ENCODE results near the gene TRIML1. TPM values are rescaled to one million over a fixed set of nuclear protein-coding genes. Genes with fewer than 3 reads are reported as not detected.

TRIML1 gene
- total RNA-seq, 1 donor from 2014 or later: not detected

DNA sequence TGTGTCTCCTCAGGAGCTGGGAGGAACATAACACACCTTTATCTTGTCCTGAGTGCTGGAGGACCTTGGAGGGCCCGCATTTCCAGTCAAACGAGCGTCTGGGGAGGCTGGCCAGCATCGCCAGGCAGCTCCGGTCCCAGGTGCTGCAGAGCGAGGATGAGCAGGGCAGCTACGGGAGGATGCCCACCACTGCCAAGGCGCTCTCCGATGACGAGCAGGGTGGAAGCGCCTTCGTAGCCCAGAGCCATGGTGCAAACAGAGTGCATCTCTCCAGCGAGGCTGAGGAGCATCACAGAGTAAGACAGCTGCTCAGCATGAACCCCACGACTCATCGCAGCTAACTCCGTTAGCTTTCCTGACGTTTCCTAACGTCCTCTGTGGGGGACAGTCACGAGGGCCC, 430 bp downstream of the TRIML1 start:
- no peak for DNase-seq (ENCODE audit: low spot score, unreplicated experiment)
- no peaks in the 10 kb centered on the region for H3K9me3 Mint-ChIP-seq (ENCODE audit: low read depth)
- TF ChIP-seq, protein P1, sequence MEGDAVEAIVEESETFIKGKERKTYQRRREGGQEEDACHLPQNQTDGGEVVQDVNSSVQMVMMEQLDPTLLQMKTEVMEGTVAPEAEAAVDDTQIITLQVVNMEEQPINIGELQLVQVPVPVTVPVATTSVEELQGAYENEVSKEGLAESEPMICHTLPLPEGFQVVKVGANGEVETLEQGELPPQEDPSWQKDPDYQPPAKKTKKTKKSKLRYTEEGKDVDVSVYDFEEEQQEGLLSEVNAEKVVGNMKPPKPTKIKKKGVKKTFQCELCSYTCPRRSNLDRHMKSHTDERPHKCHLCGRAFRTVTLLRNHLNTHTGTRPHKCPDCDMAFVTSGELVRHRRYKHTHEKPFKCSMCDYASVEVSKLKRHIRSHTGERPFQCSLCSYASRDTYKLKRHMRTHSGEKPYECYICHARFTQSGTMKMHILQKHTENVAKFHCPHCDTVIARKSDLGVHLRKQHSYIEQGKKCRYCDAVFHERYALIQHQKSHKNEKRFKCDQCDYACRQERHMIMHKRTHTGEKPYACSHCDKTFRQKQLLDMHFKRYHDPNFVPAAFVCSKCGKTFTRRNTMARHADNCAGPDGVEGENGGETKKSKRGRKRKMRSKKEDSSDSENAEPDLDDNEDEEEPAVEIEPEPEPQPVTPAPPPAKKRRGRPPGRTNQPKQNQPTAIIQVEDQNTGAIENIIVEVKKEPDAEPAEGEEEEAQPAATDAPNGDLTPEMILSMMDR (IDR thresholded peaks at IDR 0.05; ENCODE audit: unreplicated experiment): no peak
- no peaks in the 10 kb centered on the region for H3K4me1 Mint-ChIP-seq (ENCODE audit: low read depth)
- H3K36me3 Mint-ChIP-seq (ENCODE audit: insufficient read depth): no peaks in the 10 kb centered on the region
- no peaks in the 10 kb centered on the region for H3K27me3 Mint-ChIP-seq
- H3K27ac Mint-ChIP-seq: no peak overlapping the region
- no peak overlapping the region for H3K4me3 Mint-ChIP-seq (ENCODE audit: low read depth)

DNA sequence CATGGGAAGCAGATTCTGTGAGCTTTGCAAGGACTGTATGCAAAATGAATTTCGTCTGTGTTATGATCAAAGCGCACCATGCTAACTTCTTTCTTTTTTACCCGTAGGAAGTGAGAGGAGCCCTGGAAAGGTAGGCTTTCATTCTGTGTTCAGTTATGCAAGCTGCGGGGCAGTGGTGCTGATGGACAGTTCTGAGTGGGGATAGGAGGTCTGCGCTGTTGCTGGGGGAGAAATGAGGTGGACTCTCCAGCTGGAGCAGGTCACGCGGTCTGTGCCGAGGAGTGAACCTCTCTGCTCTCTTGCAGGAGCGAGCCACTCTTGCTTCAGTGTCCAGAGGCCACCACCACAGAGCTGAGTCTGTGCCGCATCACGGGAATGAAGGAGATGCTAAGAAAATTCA, 4.5 kb downstream of the TRIML1 start:
- H3K27me3 Mint-ChIP-seq: no peaks in the 10 kb centered on the region
- no peaks in the 10 kb centered on the region for H3K9me3 Mint-ChIP-seq (ENCODE audit: low read depth)
- H3K27ac Mint-ChIP-seq: no peak overlapping the region
- no peaks in the 10 kb centered on the region for H3K4me1 Mint-ChIP-seq (ENCODE audit: low read depth)
- H3K4me3 Mint-ChIP-seq (ENCODE audit: low read depth): no peak overlapping the region
- no peaks in the 10 kb centered on the region for H3K36me3 Mint-ChIP-seq (ENCODE audit: insufficient read depth)
- TF ChIP-seq, protein P1 (IDR thresholded peaks at IDR 0.05; ENCODE audit: unreplicated experiment): no peak
- DNase-seq (ENCODE audit: low spot score, unreplicated experiment): no peak

DNA sequence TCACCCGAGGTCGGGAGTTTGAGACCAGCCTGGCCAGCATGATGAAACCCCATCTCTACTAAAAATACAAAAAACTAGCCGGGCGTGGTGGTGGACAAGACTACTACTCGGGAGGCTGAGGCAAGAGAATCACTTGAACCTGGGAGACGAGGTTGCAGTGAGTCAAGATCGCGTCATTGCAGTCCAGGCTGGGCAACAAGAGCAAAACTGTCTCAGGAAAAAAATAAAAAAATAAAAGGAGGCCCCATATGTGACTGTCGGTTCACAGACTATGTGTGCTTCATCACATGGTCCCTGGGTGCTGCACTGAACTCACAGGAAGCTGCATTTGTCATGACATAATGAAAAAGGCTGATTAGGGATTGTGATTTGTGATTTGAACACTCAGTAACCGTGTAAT, 6.4 kb downstream of the TRIML1 start:
- Mint-ChIP-seq H3K27me3 (no peaks in the 10 kb centered on the region), H3K4me1 (ENCODE audit: low read depth) (no peaks in the 10 kb centered on the region), H3K27ac (no peak overlapping the region), H3K36me3 (ENCODE audit: insufficient read depth) (no peaks in the 10 kb centered on the region), H3K9me3 (ENCODE audit: low read depth) (peaks cover 3% of the 10 kb centered on the region), H3K4me3 (ENCODE audit: low read depth) (no peak overlapping the region)
- no peak for DNase-seq (ENCODE audit: low spot score, unreplicated experiment)
- TF ChIP-seq, protein P1 (IDR thresholded peaks at IDR 0.05; ENCODE audit: unreplicated experiment): no peak

DNA sequence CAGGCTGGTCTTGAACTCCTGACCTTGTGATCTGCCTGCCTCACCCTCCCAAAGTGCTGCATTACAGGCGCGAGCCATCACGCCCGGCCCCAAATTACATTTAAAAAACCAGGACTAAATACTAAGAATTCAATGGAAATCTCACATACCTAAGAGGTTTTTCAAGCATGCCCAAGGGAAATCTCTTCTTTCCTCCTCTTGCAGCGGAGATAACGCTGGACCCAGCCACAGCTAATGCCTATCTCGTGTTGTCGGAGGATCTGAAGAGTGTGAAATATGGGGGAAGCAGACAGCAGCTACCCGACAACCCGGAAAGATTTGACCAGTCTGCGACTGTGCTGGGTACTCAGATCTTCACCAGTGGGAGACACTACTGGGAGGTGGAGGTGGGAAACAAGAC, 7.4 kb downstream of the TRIML1 start:
- Mint-ChIP-seq H3K27ac (no peak overlapping the region), H3K27me3 (no peaks in the 10 kb centered on the region), H3K4me3 (ENCODE audit: low read depth) (no peak overlapping the region), H3K36me3 (ENCODE audit: insufficient read depth) (no peaks in the 10 kb centered on the region), H3K9me3 (ENCODE audit: low read depth) (peaks cover 5% of the 10 kb centered on the region), H3K4me1 (ENCODE audit: low read depth) (no peaks in the 10 kb centered on the region)
- TF ChIP-seq, protein P1 (IDR thresholded peaks at IDR 0.05; ENCODE audit: unreplicated experiment): no peak
- DNase-seq (ENCODE audit: low spot score, unreplicated experiment): no peak

DNA sequence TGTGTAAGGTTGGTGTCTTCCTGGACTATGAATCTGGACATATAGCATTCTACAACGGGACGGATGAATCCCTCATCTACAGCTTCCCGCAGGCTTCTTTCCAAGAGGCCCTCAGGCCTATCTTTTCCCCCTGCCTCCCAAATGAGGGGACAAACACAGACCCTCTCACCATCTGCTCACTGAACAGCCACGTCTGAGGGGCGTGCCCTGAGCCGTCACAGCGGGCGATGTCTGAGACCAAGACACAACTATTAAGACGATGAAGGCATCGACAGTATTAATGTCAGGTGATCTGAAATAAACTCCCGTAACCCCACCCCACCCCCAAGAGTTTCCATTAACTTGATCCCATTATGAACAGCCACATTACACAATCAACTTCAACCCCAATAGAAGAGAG, 7.9 kb downstream of the TRIML1 start:
- no peak overlapping the region for H3K27ac Mint-ChIP-seq
- no peaks in the 10 kb centered on the region for H3K36me3 Mint-ChIP-seq (ENCODE audit: insufficient read depth)
- peaks cover 5% of the 10 kb centered on the region for H3K9me3 Mint-ChIP-seq (ENCODE audit: low read depth)
- no peaks in the 10 kb centered on the region for H3K4me1 Mint-ChIP-seq (ENCODE audit: low read depth)
- no peak for DNase-seq (ENCODE audit: low spot score, unreplicated experiment)
- H3K4me3 Mint-ChIP-seq (ENCODE audit: low read depth): no peak overlapping the region
- TF ChIP-seq, protein P1 (IDR thresholded peaks at IDR 0.05; ENCODE audit: unreplicated experiment): no peak
- H3K27me3 Mint-ChIP-seq: no peaks in the 10 kb centered on the region

All from progenitor cell of endocrine pancreas (in vitro differentiated cells).